ENCODE data around the gene NADSYN1. TPM values are rescaled to one million over a fixed set of nuclear protein-coding genes. Genes with fewer than 3 reads are reported as not detected.

NADSYN1 gene
- total RNA-seq, 1 donor from 2014 or later, result 66.7 TPM

DNA sequence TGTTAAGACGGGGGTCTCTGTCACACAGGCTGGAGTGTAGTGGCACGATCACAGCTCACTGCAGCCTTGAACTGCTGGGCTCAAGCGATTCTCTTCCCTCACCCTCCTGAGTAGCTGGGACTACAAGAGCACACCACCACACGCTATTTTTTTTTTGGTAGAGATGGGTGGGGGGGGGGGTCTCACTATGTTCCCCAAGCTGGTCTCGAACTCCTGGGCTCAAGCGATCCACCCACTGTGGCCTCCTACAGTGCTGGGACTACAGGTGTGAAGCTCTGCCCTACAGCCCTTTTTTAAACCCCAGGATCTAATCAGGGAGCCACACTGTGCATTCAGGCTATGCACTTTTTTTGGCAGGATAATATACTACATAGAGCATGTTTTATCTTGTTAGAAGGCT lies 3.4 kb upstream of the NADSYN1 start:
- H3K4me3 ChIP-seq (ENCODE audit: low read depth, low read length), result peak overlapping the region; percentile 74
- TF ChIP-seq, protein P1, sequence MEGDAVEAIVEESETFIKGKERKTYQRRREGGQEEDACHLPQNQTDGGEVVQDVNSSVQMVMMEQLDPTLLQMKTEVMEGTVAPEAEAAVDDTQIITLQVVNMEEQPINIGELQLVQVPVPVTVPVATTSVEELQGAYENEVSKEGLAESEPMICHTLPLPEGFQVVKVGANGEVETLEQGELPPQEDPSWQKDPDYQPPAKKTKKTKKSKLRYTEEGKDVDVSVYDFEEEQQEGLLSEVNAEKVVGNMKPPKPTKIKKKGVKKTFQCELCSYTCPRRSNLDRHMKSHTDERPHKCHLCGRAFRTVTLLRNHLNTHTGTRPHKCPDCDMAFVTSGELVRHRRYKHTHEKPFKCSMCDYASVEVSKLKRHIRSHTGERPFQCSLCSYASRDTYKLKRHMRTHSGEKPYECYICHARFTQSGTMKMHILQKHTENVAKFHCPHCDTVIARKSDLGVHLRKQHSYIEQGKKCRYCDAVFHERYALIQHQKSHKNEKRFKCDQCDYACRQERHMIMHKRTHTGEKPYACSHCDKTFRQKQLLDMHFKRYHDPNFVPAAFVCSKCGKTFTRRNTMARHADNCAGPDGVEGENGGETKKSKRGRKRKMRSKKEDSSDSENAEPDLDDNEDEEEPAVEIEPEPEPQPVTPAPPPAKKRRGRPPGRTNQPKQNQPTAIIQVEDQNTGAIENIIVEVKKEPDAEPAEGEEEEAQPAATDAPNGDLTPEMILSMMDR (IDR thresholded peaks at IDR 0.05; ENCODE audit: insufficient read depth, low read length, poor library complexity, severe bottlenecking), result no peak

DNA sequence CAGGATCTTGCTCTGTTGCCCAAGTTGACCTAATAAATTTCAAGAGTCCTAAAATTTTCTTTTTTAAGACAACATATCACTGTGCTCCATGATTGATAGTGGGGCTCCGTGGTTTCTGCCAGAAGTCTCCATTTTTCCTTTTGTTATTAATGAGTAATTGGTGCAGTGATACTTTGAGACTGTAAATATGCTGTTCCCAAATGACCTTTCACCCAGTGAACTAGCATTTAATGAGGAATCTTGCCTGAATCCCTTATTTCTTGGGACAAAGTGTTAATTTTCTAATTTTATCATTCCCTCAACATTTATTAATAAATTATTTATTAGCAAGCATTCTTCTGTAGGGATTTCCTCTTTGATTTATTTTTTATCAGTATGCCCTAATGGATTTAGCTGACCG lies 2.5 kb upstream of the NADSYN1 start:
- H3K4me3 ChIP-seq (ENCODE audit: low read depth, low read length), result no peak overlapping the region
- TF ChIP-seq, protein P1 (IDR thresholded peaks at IDR 0.05; ENCODE audit: insufficient read depth, low read length, poor library complexity, severe bottlenecking), result no peak
- no peak for DNase-seq (ENCODE audit: low read depth)
- H3K36me3 ChIP-seq (ENCODE audit: control insufficient read depth, insufficient read depth, low read length), result no peaks in the 10 kb centered on the region
- H3K27me3 ChIP-seq (ENCODE audit: control insufficient read depth, insufficient read depth, low read length), result no peaks in the 10 kb centered on the region

More for the DNA sequence above, 3.4 kb upstream of the NADSYN1 start:
- DNase-seq (ENCODE audit: low read depth), result no peak
- Histone ChIP-seq H3K27me3 (ENCODE audit: control insufficient read depth, insufficient read depth, low read length) (no peaks in the 10 kb centered on the region), H3K36me3 (ENCODE audit: control insufficient read depth, insufficient read depth, low read length) (peaks cover 3% of the 10 kb centered on the region)

DNA sequence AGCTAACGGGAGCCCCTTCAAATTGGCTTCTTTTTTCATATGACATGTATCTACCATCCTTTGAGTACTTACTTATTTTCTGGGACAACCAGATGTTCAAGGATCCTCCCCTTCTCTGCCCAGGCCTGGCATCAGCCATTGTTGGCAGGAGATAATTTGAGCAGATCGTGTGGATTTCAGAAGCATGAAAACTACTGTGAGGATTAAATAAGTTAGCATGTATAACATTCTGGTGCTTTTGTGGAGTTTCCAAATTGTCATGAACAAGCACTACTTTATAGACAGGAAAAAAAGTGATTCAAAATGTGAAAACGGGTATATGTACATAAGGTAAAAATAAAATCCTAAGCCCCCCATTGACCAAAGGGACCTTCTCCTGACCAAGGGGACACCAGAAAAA lies 2.1 kb upstream of the NADSYN1 start:
- no peak for DNase-seq (ENCODE audit: low read depth)
- no peak overlapping the region for H3K4me3 ChIP-seq (ENCODE audit: low read depth, low read length)
- no peaks in the 10 kb centered on the region for H3K27me3 ChIP-seq (ENCODE audit: control insufficient read depth, insufficient read depth, low read length)
- TF ChIP-seq, protein P1 (IDR thresholded peaks at IDR 0.05; ENCODE audit: insufficient read depth, low read length, poor library complexity, severe bottlenecking), result no peak
- no peaks in the 10 kb centered on the region for H3K36me3 ChIP-seq (ENCODE audit: control insufficient read depth, insufficient read depth, low read length)

DNA sequence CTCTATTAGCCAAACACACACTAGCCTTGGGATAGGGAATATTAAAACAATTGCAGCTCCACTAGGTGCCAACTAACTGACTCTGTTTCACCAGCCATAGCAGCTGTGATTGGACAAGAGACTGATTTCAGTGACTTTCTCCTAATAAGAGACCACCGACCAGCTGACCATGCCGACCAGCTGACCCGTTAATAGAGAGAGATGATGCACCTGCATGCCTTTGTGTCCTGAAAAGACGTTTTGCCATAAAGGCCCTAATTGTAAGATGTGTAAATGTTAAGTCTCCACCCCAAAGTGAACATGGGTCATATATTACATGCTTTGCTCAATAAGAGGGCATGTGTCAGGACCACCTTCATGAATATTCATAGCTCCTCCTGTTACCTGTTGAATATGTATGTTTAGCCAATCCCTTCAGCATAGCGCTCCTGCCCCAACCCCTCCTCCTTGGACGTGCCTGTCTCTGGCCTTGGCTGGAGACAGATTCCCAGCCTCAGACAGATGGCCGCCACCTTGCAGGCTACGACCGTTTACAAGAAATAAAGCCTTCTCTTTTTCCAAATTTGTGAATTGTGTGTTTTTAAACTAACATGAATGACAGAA lies 1.3 kb upstream of the NADSYN1 start:
- TF ChIP-seq, protein P1 (IDR thresholded peaks at IDR 0.05; ENCODE audit: insufficient read depth, low read length, poor library complexity, severe bottlenecking), result no peak
- no peak for DNase-seq (ENCODE audit: low read depth)
- no peaks in the 10 kb centered on the region for H3K27me3 ChIP-seq (ENCODE audit: control insufficient read depth, insufficient read depth, low read length)
- H3K4me3 ChIP-seq (ENCODE audit: low read depth, low read length), result no peak overlapping the region
- no peaks in the 10 kb centered on the region for H3K36me3 ChIP-seq (ENCODE audit: control insufficient read depth, insufficient read depth, low read length)

DNA sequence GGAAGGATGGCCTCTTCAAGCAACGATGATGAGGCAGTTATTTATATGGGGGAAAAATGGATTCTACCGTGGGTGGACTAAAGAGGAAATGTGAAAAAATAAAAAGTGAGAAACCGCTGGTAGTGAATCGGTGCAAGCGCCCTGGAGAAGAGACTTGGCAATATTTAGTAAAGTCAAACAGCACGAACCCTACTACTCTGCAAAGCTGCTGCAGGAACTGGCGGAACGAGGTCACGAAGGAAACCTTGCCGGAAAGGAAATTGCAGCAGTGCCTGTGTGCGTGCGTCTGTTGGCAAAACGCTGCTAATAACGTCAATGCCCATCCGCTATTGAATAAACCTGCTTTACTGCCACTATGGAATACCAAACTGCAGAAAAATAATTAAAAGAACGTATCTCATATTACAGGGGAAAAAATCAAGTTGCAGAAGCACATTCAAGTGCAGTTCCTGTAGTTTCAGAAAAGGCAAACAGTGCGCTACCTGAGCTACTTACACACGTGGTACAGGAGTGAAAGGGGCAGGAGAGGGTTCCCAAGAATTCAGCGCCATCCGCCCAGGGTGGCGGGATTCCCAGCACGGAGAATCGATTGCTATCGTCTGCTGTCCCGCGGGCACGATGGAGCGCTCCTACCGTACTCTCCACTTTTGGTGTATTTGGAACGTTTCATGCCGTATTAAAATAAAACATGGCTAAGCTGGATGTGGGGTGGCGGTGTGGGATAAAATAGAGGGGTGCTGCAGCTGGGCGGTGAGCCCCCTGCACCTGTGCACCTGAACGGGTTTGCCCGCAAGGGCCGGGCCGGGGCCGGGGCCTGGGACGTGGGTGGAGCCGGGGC lies 585 bp upstream of the NADSYN1 start:
- Histone ChIP-seq H3K36me3 (ENCODE audit: control insufficient read depth, insufficient read depth, low read length) (peaks cover 1% of the 10 kb centered on the region), H3K27me3 (ENCODE audit: control insufficient read depth, insufficient read depth, low read length) (no peaks in the 10 kb centered on the region), H3K4me3 (ENCODE audit: low read depth, low read length) (peak overlapping the region; percentile 94)
- no peak for DNase-seq (ENCODE audit: low read depth)
- TF ChIP-seq, protein P1 (IDR thresholded peaks at IDR 0.05; ENCODE audit: insufficient read depth, low read length, poor library complexity, severe bottlenecking), result no peak
